IMR-90 (cell line): Measurements from ENCODE around the gene TTYH3.

Experiments used
- CEBPB ChIP-seq: IDR thresholded peaks from 2 replicates; pipeline ENCODE4 v1.6.1; 2012; ENCODE audit warnings: low read depth, low read length, improper control_type of control experiment
- MAFK ChIP-seq: IDR thresholded peaks from 2 replicates; pipeline ENCODE4 v1.6.1; 2012; ENCODE audit warnings: low read depth, low read length, improper control_type of control experiment
- NFE2L2 ChIP-seq: fragments of 150-350 bp; IDR thresholded peaks from 2 replicates; pipeline ENCODE4 v1.6.1; 2016; ENCODE audit warnings: low read depth, mild to moderate bottlenecking, low read length
- RFX5 ChIP-seq: IDR thresholded peaks from 2 replicates; pipeline ENCODE4 v1.8.0; 2012; ENCODE audit warnings: low read depth, mild to moderate bottlenecking, low read length, moderate library complexity
- SMC3 ChIP-seq: fragments of 150-350 bp; IDR thresholded peaks from 2 replicates; pipeline ENCODE4 v1.6.1; 2016; ENCODE audit warnings: low read depth, mild to moderate bottlenecking, antibody characterized with exemption, low read length, moderate library complexity
- TF ChIP-seq, protein P1 (sequence below): conservative IDR thresholded peaks from 2 replicates; pipeline ENCODE4 v1.5.1; 2012; ENCODE audit warnings: mild to moderate bottlenecking, low read depth, low read length, improper control_type of control experiment

GRCh38 chr7:2707481-2707880 lies 75.7 kb downstream of the TTYH3 start:
- TF ChIP-seq, protein P1, sequence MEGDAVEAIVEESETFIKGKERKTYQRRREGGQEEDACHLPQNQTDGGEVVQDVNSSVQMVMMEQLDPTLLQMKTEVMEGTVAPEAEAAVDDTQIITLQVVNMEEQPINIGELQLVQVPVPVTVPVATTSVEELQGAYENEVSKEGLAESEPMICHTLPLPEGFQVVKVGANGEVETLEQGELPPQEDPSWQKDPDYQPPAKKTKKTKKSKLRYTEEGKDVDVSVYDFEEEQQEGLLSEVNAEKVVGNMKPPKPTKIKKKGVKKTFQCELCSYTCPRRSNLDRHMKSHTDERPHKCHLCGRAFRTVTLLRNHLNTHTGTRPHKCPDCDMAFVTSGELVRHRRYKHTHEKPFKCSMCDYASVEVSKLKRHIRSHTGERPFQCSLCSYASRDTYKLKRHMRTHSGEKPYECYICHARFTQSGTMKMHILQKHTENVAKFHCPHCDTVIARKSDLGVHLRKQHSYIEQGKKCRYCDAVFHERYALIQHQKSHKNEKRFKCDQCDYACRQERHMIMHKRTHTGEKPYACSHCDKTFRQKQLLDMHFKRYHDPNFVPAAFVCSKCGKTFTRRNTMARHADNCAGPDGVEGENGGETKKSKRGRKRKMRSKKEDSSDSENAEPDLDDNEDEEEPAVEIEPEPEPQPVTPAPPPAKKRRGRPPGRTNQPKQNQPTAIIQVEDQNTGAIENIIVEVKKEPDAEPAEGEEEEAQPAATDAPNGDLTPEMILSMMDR: no peak
- TF ChIP-seq CEBPB (no peak), NFE2L2 (no peak), RFX5 (no peak), MAFK (no peak), SMC3 (no peak)
